Measurements from ENCODE around the gene FPR3. TPM values are rescaled to one million over a fixed set of nuclear protein-coding genes. Genes with fewer than 3 reads are reported as not detected.

The FPR3 gene
- total and polyA plus RNA-seq, 11 donors: 0.38 to 35.5 (median 2.9) TPM

DNA sequence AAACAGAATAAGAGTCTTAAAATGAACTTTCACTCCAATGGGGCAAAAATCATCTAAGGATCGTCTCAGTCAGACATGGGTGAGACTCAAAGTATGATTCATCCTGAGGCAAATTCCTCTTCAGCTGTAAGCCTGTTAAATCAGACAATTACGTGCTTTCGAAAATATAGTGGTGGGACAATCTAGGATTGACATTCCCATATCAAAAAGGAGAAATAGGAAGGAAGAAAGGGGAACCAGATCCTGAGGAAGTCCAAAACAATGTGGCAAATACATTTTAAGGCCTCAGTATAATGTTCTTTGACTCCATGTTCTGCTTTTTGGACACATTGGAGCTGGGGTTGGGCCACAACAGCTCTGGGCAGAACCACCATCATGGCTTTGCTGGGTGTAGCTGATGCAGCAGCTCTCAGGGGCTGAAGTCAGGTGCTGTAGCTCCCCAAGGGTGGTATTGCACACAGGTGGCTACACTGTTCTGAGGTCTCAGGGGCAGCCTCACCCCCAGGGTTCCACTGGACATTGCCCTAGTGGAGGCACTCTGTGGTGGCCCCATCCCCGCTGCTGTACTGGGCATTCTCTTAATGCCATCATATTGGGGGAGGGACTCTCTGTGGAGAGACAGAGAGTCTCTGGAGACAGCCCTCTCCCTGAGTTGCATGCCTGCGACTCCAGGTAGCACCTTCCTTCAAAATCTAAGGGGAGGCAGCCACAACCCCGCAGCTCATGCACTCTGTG, 5.7 kb upstream of the FPR3 start:
- Histone ChIP-seq H3K27me3 (no peaks in the 10 kb centered on the region), H3K4me1 (peaks cover 0 to 50% (median 5%) of the 10 kb centered on the region in 12 donors), H3K27ac (peak overlapping the region in 2 of 12 donors; percentile 17 to 87), H3K9me3 (peaks cover 0 to 4% (median 0%) of the 10 kb centered on the region in 12 donors), H3K4me3 (no peak overlapping the region), H3K36me3 (no peaks in the 10 kb centered on the region)
- WGBS, 4 donors: 78 to 86% (median 80%) methylated on average over 5 to 6 of the region's 6 CpGs
- intact Hi-C loops (cut with DNase I): loop anchor here in 1 of 10 donors (10.0 kb wide), 1 partner anchor 314 kb away; the partner anchor contains the start of gene CEACAM18
- TF ChIP-seq POLR2A (IDR thresholded peaks at IDR 0.05): no peak
- TF ChIP-seq, protein P1, sequence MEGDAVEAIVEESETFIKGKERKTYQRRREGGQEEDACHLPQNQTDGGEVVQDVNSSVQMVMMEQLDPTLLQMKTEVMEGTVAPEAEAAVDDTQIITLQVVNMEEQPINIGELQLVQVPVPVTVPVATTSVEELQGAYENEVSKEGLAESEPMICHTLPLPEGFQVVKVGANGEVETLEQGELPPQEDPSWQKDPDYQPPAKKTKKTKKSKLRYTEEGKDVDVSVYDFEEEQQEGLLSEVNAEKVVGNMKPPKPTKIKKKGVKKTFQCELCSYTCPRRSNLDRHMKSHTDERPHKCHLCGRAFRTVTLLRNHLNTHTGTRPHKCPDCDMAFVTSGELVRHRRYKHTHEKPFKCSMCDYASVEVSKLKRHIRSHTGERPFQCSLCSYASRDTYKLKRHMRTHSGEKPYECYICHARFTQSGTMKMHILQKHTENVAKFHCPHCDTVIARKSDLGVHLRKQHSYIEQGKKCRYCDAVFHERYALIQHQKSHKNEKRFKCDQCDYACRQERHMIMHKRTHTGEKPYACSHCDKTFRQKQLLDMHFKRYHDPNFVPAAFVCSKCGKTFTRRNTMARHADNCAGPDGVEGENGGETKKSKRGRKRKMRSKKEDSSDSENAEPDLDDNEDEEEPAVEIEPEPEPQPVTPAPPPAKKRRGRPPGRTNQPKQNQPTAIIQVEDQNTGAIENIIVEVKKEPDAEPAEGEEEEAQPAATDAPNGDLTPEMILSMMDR (IDR thresholded peaks at IDR 0.05): no peak
- peak in 2 of 4 donors; percentile 20 to 25 for ATAC-seq
- DNase-seq: peak in 2 of 5 donors; percentile 29 to 51

DNA sequence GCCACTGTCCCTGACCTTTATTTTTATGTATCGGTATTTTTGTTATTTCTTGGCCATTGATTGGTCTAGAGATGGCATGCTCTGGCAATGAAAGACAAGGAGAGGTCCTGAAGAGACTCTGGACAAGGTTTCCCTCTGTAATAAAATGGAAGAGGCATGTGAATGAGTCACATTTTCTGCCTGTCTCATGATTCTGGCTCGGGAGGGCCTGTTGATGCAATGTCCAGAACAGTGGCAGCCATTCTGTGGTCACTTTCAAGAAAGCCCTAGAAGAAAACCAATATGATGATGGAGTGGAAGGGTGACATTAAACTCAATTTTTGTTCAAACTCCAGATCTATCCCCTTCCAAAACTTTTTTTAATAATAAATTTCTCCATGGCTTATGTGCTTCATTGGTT, 2.0 kb upstream of the FPR3 start:
- WGBS, 4 donors: 57 to 79% (median 75%) methylated on average over 2 of the region's 2 CpGs
- Histone ChIP-seq H3K4me1 (peaks cover 0 to 24% (median 0%) of the 10 kb centered on the region in 12 donors), H3K27ac (no peak overlapping the region), H3K9me3 (peaks cover 0 to 4% (median 0%) of the 10 kb centered on the region in 12 donors), H3K27me3 (no peaks in the 10 kb centered on the region), H3K36me3 (no peaks in the 10 kb centered on the region), H3K4me3 (no peak overlapping the region)
- ATAC-seq (no peak), DNase-seq (no peak)
- TF ChIP-seq, protein P1 (IDR thresholded peaks at IDR 0.05): no peak
- TF ChIP-seq POLR2A (IDR thresholded peaks at IDR 0.05): no peak
- intact Hi-C loops (cut with DNase I): loop anchor here in 1 of 10 donors (10.0 kb wide), 1 partner anchor 428 kb away; the partner anchor contains the start of genes CLDND2 and ETFB

DNA sequence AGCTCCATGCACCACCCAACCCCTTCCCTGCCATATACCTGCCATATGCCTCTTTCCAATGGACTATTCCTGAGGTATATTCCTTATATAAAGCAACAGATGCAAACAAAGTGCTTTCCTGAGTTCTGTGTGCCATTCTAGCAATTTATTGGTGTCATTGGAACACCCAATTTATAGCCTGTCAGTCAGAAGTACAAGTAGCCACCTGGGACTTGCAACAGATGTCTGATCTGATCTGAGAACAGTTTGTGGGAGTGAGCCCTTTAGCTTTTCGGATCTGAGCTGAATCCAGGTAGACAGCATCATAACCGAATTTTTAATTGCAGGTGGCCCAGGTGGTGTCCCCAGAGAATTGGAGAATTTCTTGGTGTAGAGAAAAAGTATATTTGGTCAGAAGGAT, 963 bp upstream of the FPR3 start:
- Histone ChIP-seq H3K27me3 (no peaks in the 10 kb centered on the region), H3K4me1 (peaks cover 0 to 30% (median 7%) of the 10 kb centered on the region in 12 donors), H3K27ac (peak overlapping the region in 1 of 12 donors; percentile 94), H3K9me3 (peaks cover 0 to 4% (median 0%) of the 10 kb centered on the region in 12 donors), H3K4me3 (no peak overlapping the region), H3K36me3 (no peaks in the 10 kb centered on the region)
- DNase-seq (no peak), ATAC-seq (no peak)
- 84 to 89% (median 86%) methylated on average over 2 of the region's 2 CpGs for WGBS, 4 donors
- intact Hi-C loops (cut with DNase I): loop anchor here in 1 of 10 donors (10.0 kb wide), 1 partner anchor 429 kb away; the partner anchor contains the start of genes CLDND2 and ETFB
- TF ChIP-seq POLR2A (IDR thresholded peaks at IDR 0.05): no peak
- TF ChIP-seq, protein P1 (IDR thresholded peaks at IDR 0.05): no peak

DNA sequence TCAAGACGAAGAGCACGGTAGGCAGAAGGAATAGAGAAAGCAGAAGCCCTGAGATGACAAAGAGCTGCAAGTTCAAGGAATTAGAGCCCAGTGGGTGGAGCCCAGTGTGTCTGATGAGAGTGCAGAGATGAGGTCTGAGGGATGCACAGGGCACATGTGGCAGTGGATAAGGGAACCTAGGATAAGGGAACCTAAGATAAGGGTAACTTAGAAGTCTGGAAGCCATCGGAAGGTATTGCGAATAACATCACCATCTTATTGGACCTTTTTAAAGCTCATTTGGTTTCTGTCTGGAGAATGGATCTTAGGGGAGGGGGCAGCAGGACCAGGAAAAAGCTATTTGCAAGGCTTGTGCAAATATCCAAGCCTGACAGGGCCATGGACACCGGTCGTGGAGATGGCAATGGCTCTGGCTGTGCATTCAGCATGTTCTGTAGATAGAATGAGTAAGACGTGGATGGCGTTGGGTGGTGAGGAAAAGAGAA, 1.3 kb downstream of the FPR3 start:
- Histone ChIP-seq H3K27me3 (no peaks in the 10 kb centered on the region), H3K27ac (peak overlapping the region in 7 of 12 donors; percentile 34 to 99 (median 93)), H3K4me3 (peak overlapping the region in 7 of 12 donors; percentile 17 to 53 (median 26)), H3K36me3 (no peaks in the 10 kb centered on the region), H3K9me3 (peaks cover 0 to 4% (median 0%) of the 10 kb centered on the region in 12 donors), H3K4me1 (peaks cover 0 to 46% (median 27%) of the 10 kb centered on the region in 12 donors)
- no peak for ATAC-seq
- TF ChIP-seq POLR2A (IDR thresholded peaks at IDR 0.05): peak in 1 of 2 donors; percentile 38
- TF ChIP-seq, protein P1 (IDR thresholded peaks at IDR 0.05): no peak
- intact Hi-C loops (cut with DNase I): loop anchor here in 1 of 10 donors (10.0 kb wide), 1 partner anchor 431 kb away; the partner anchor contains the start of genes CLDND2 and ETFB
- peak in 2 of 5 donors; percentile 42 to 57 for DNase-seq
- WGBS, 4 donors: 80 to 91% (median 86%) methylated on average over 8 of the region's 8 CpGs
